ENCODE data around the gene KIAA0040. TPM values are rescaled to one million over a fixed set of nuclear protein-coding genes. Genes with fewer than 3 reads are reported as not detected.

Gene KIAA0040
- total RNA-seq, 2 donors from 2014 or later: 20.2 to 93.1 TPM

GRCh38 chr1:175208773-175209492, 16.4 kb upstream of the KIAA0040 start:
- Histone ChIP-seq H3K36me3 (no peaks in the 10 kb centered on the region), H3K27me3 (replicated peaks; ENCODE audit: insufficient read depth) (no peaks in the 10 kb centered on the region), H3K4me3 (no peak overlapping the region), H3K27ac (no peak overlapping the region), H3K9me3 (no peaks in the 10 kb centered on the region), H3K4me1 (ENCODE audit: control insufficient read depth in 1 of 2, low read depth in 2 of 2) (no peaks in the 10 kb centered on the region)
- ATAC-seq (ENCODE audit: insufficient number of reproducible peaks, low FRiP score, low read depth) (no peak), DNase-seq (ENCODE audit: low spot score) (no peak)
- TF ChIP-seq CTCF (IDR thresholded peaks at IDR 0.05): no peak

DNA sequence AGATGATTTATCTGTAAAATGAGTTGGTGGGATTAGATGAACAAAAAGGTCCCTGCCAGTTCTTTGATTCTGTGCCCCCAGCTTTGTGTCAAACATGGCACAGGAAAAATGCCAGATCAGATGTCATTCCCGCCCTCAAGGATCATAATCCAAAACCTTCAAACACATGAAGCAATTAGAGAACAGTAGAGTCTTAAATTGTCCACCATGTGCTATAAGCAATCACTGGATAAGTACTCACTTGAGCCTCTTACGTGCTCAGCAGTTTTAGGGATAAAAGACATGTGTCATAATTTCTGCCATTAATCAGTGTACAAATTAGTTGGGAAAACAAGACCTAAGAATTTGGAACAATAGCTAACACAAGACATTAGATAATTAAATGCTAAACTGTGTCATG, 15.4 kb upstream of the KIAA0040 start:
- H3K27me3 ChIP-seq (replicated peaks; ENCODE audit: insufficient read depth): no peaks in the 10 kb centered on the region
- ATAC-seq (ENCODE audit: insufficient number of reproducible peaks, low FRiP score, low read depth) (no peak), DNase-seq (ENCODE audit: low spot score) (no peak)
- H3K36me3 ChIP-seq: no peaks in the 10 kb centered on the region
- H3K4me1 ChIP-seq (ENCODE audit: control insufficient read depth in 1 of 2, low read depth in 2 of 2): no peaks in the 10 kb centered on the region
- no peak overlapping the region for H3K27ac ChIP-seq
- H3K9me3 ChIP-seq: no peaks in the 10 kb centered on the region
- no peak overlapping the region for H3K4me3 ChIP-seq
- no peak for TF ChIP-seq CTCF (IDR thresholded peaks at IDR 0.05)

GRCh38 chr1:175206687-175207086, 14.1 kb upstream of the KIAA0040 start:
- Histone ChIP-seq H3K9me3 (no peaks in the 10 kb centered on the region), H3K27me3 (replicated peaks; ENCODE audit: insufficient read depth) (no peaks in the 10 kb centered on the region), H3K4me1 (ENCODE audit: control insufficient read depth in 1 of 2, low read depth in 2 of 2) (peaks cover 0 to under 1% of the 10 kb centered on the region in 2 donors), H3K27ac (no peak overlapping the region), H3K4me3 (no peak overlapping the region), H3K36me3 (no peaks in the 10 kb centered on the region)
- DNase-seq (ENCODE audit: low spot score) (no peak), ATAC-seq (ENCODE audit: insufficient number of reproducible peaks, low FRiP score, low read depth) (no peak)
- TF ChIP-seq CTCF (IDR thresholded peaks at IDR 0.05): no peak

DNA sequence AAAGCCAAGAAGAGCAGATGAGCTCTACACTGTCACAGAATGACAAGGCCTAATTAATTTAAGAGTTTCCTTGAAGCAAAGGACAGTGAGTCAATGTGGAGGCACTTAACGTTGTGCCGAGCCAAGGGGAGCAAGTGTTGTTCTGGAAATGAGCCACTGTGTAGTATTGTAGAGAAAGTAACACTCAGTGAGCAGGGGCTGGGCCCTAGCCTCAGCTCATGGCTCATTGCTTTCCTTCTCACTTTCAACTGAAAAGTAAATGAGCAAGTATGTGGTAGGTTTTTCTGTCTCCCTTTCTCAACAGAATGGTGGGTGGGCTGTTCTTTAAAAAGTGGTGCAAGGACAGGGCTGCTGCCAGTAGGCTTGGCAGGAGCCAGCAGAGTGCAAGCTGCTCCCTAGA, 11.8 kb upstream of the KIAA0040 start:
- Histone ChIP-seq H3K27ac (no peak overlapping the region), H3K4me3 (no peak overlapping the region), H3K36me3 (no peaks in the 10 kb centered on the region), H3K9me3 (no peaks in the 10 kb centered on the region), H3K4me1 (ENCODE audit: control insufficient read depth in 1 of 2, low read depth in 2 of 2) (peaks cover 7 to 20% of the 10 kb centered on the region in 2 donors), H3K27me3 (replicated peaks; ENCODE audit: insufficient read depth) (no peaks in the 10 kb centered on the region)
- ATAC-seq (ENCODE audit: insufficient number of reproducible peaks, low FRiP score, low read depth) (no peak), DNase-seq (ENCODE audit: low spot score) (no peak)
- TF ChIP-seq CTCF (IDR thresholded peaks at IDR 0.05): no peak

- ATAC-seq (ENCODE audit: insufficient number of reproducible peaks, low FRiP score, low read depth): no peak
- DNase-seq (ENCODE audit: low spot score): no peak
- H3K27me3 ChIP-seq (replicated peaks; ENCODE audit: insufficient read depth): no peaks in the 10 kb centered on the region
Observed at GRCh38 chr1:175203570-175204068, 11.0 kb upstream of the KIAA0040 start.

More at GRCh38 chr1:175203570-175204068, 11.0 kb upstream of the KIAA0040 start:
- H3K36me3 ChIP-seq: no peaks in the 10 kb centered on the region
- no peak for TF ChIP-seq CTCF (IDR thresholded peaks at IDR 0.05)
- H3K27ac ChIP-seq: no peak overlapping the region
- no peak overlapping the region for H3K4me3 ChIP-seq
- H3K9me3 ChIP-seq: no peaks in the 10 kb centered on the region
- H3K4me1 ChIP-seq (ENCODE audit: control insufficient read depth in 1 of 2, low read depth in 2 of 2): peaks cover 7 to 20% of the 10 kb centered on the region in 2 donors
